ENCODE data around the gene KRTAP1-4. TPM values are rescaled to one million over a fixed set of nuclear protein-coding genes. Genes with fewer than 3 reads are reported as not detected.

KRTAP1-4 gene, protein sequence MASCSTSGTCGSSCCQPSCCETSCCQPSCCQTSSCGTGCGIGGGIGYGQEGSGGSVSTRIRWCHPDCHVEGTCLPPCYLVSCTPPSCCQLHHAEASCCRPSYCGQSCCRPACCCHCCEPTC
- not detected for total RNA-seq
- long read RNA-seq, result 0 reads

DNA sequence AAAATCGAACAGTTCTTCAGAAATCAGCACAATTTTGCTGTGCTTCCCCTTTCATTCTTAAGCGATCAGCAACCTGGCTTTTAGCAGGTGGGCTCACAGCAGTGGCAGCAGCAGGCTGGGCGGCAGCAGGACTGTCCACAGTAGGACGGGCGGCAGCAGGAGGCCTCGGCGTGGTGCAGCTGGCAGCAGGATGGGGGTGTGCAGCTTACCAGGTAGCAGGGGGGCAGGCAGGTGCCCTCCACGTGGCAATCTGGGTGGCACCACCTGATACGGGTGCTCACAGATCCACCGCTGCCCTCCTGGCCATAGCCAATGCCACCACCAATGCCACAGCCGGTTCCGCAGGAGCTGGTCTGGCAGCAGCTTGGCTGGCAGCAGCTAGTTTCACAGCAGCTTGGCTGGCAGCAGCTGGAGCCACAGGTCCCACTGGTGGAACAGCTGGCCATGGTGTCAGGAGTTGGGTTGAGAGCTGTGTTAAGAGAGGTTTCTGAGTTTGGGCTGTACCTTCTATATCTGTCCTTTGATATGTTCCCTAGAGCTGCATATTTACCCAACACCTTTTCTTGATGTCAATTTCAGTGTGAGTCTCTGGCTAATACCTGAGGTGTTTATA is at the start of gene KRTAP1-4:
Gene KRTAP1-4 (minus strand): TSS at position 563 of the 613 bp plus-strand sequence. CDS start 117 bp downstream, at position 446.
- H3K27me3 ChIP-seq, result no peaks in the 10 kb centered on the region

GRCh38 chr17:41076788-41077187 is 46.8 kb upstream of the KRTAP1-4 start:
- no peak overlapping the region for H3K27ac ChIP-seq
- no peak for ATAC-seq
- H3K36me3 ChIP-seq, result no peaks in the 10 kb centered on the region
- H3K27me3 ChIP-seq, result no peaks in the 10 kb centered on the region
- TF ChIP-seq, protein P1, sequence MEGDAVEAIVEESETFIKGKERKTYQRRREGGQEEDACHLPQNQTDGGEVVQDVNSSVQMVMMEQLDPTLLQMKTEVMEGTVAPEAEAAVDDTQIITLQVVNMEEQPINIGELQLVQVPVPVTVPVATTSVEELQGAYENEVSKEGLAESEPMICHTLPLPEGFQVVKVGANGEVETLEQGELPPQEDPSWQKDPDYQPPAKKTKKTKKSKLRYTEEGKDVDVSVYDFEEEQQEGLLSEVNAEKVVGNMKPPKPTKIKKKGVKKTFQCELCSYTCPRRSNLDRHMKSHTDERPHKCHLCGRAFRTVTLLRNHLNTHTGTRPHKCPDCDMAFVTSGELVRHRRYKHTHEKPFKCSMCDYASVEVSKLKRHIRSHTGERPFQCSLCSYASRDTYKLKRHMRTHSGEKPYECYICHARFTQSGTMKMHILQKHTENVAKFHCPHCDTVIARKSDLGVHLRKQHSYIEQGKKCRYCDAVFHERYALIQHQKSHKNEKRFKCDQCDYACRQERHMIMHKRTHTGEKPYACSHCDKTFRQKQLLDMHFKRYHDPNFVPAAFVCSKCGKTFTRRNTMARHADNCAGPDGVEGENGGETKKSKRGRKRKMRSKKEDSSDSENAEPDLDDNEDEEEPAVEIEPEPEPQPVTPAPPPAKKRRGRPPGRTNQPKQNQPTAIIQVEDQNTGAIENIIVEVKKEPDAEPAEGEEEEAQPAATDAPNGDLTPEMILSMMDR (IDR thresholded peaks at IDR 0.05), result no peak
- TF ChIP-seq POLR2A (IDR thresholded peaks at IDR 0.05), result no peak
- no peak for DNase-seq
- no peaks in the 10 kb centered on the region for H3K9me3 ChIP-seq
- H3K4me1 ChIP-seq, result no peaks in the 10 kb centered on the region
- H3K4me3 ChIP-seq, result no peak overlapping the region
- intact Hi-C loops (cut with DNase I), result no loop called here

More for the DNA sequence above, at the start of gene KRTAP1-4:
- intact Hi-C loops (cut with DNase I), result no loop called here
- no peaks in the 10 kb centered on the region for H3K36me3 ChIP-seq
- 50% methylated on average over 6 of the region's 12 CpGs for WGBS (ENCODE audit: insufficient coverage, low coverage, low lambda C conversion rate, missing lambda C conversion rate)
- ATAC-seq (peak in 1 of 4 donors; percentile 20), DNase-seq (no peak)
- H3K4me3 ChIP-seq, result no peak within 1 kb of the TSS
- H3K27ac ChIP-seq, result no peak within 1 kb of the TSS
- no peaks in the 10 kb centered on the region for H3K9me3 ChIP-seq
- TF ChIP-seq POLR2A (IDR thresholded peaks at IDR 0.05), result no peak
- no peaks in the 10 kb centered on the region for H3K4me1 ChIP-seq

DNA sequence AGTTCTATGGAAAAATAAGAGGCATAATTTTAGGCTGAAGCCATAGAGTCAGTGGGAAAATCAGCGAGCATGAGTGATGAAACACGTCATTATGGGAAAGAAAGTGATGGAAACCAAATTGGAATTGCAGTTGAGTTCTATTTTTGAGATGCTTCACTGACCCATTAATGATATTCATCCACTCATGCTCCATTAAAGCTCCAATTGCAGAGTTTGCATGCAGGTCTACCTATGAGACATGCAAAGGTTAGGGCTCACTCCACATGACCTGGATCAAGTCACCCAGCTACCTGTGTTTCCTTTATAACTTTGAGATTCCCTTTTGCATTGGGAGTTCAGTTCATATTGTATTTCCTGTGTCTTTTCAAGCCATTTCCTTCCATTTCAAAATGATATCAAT is 43.7 kb upstream of the KRTAP1-4 start:
- no peak for ATAC-seq
- no peaks in the 10 kb centered on the region for H3K4me1 ChIP-seq

GRCh38 chr17:41071606-41072360 is 41.8 kb upstream of the KRTAP1-4 start:
- ATAC-seq, result no peak
- no peaks in the 10 kb centered on the region for H3K27me3 ChIP-seq
- no peak for DNase-seq
- H3K9me3 ChIP-seq, result no peaks in the 10 kb centered on the region
- H3K36me3 ChIP-seq, result no peaks in the 10 kb centered on the region
- no peak overlapping the region for H3K27ac ChIP-seq
- intact Hi-C loops (cut with DNase I), result no loop called here
- H3K4me3 ChIP-seq, result no peak overlapping the region
- 67% methylated on average over 5 of the region's 5 CpGs for WGBS (ENCODE audit: insufficient coverage, low coverage, low lambda C conversion rate, missing lambda C conversion rate)
- no peaks in the 10 kb centered on the region for H3K4me1 ChIP-seq
- no peak for TF ChIP-seq POLR2A (IDR thresholded peaks at IDR 0.05)
- TF ChIP-seq, protein P1 (IDR thresholded peaks at IDR 0.05), result no peak

More for the DNA sequence above, 43.7 kb upstream of the KRTAP1-4 start:
- intact Hi-C loops (cut with DNase I), result no loop called here
- H3K9me3 ChIP-seq, result no peaks in the 10 kb centered on the region
- no peaks in the 10 kb centered on the region for H3K27me3 ChIP-seq
- DNase-seq, result no peak
- TF ChIP-seq, protein P1 (IDR thresholded peaks at IDR 0.05), result no peak
- TF ChIP-seq POLR2A (IDR thresholded peaks at IDR 0.05), result no peak
- no peak overlapping the region for H3K27ac ChIP-seq
- WGBS (ENCODE audit: insufficient coverage, low coverage, low lambda C conversion rate, missing lambda C conversion rate), result 73% methylated on average over 2 of the region's 2 CpGs
- H3K4me3 ChIP-seq, result no peak overlapping the region
- no peaks in the 10 kb centered on the region for H3K36me3 ChIP-seq

DNA sequence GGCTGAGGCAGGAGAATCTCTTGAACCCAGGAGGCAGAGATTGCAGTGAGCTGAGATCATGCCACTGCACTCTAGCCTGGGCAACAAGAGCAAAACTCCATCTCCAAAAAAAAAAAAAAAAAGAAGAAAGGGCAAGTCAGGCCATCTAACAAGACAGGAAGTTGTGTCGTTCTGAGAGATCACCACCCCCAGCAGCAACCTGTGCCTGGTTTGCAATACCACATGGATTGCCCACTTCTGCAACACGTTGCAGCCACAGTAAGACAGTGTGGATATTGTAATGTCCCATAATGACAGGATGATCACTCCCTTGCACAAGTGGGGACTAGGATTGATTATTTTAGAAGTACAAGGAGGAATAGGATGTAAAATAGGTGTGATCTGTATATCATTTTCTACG is 39.0 kb upstream of the KRTAP1-4 start:
- no peak for ATAC-seq
- 54% methylated on average over 3 of the region's 3 CpGs for WGBS (ENCODE audit: insufficient coverage, low coverage, low lambda C conversion rate, missing lambda C conversion rate)
- Histone ChIP-seq H3K27me3 (no peaks in the 10 kb centered on the region), H3K4me1 (no peaks in the 10 kb centered on the region), H3K27ac (no peak overlapping the region), H3K4me3 (no peak overlapping the region), H3K9me3 (no peaks in the 10 kb centered on the region), H3K36me3 (no peaks in the 10 kb centered on the region)
- TF ChIP-seq POLR2A (IDR thresholded peaks at IDR 0.05), result no peak
- TF ChIP-seq, protein P1 (IDR thresholded peaks at IDR 0.05), result no peak
- DNase-seq, result no peak
- intact Hi-C loops (cut with DNase I), result no loop called here

All from right lobe of liver (tissue), 6 donors.